Vagina (tissue), 2 donors: ENCODE measurements around the gene NFASC.

Experiments used
- POLR2A ChIP-seq, 2 donors: fragments of 450-650 bp; IDR thresholded peaks; one replicate each; pipeline ENCODE4 v1.6.1; 2017; ENCODE audit warnings: antibody characterized with exemption in 2 of 2, mild to moderate bottlenecking in 2 of 2, moderate library complexity in 2 of 2
- POLR2AphosphoS5 ChIP-seq, 2 donors: sonication (generic); formaldehyde crosslinking; IDR thresholded peaks; one replicate each; pipeline ENCODE4 v1.9.0; 2017; ENCODE audit warnings: antibody characterized with exemption in 2 of 2, mild to moderate bottlenecking in 2 of 2, low read depth in 1 of 2; ENCODE audit not compliant: insufficient read depth in 1 of 2
- TF ChIP-seq, protein P1 (sequence below), 3 experiments: fragments of 450-650 bp in 2 of 3; fragments of 200-600 bp in 1 of 3; sonication (generic) in 1 of 3; IDR thresholded peaks; one replicate each; pipeline ENCODE4 v1.5.1; 2017 to 2019; ENCODE audit warnings: antibody characterized with exemption in 3 of 3, mild to moderate bottlenecking in 2 of 3, moderate library complexity in 2 of 3

- TF ChIP-seq POLR2A (IDR thresholded peaks at IDR 0.05) (no peak), POLR2AphosphoS5 (IDR thresholded peaks at IDR 0.05; ENCODE audit: insufficient read depth in 1 of 2, low read depth in 1 of 2) (no peak)
- TF ChIP-seq, protein P1, sequence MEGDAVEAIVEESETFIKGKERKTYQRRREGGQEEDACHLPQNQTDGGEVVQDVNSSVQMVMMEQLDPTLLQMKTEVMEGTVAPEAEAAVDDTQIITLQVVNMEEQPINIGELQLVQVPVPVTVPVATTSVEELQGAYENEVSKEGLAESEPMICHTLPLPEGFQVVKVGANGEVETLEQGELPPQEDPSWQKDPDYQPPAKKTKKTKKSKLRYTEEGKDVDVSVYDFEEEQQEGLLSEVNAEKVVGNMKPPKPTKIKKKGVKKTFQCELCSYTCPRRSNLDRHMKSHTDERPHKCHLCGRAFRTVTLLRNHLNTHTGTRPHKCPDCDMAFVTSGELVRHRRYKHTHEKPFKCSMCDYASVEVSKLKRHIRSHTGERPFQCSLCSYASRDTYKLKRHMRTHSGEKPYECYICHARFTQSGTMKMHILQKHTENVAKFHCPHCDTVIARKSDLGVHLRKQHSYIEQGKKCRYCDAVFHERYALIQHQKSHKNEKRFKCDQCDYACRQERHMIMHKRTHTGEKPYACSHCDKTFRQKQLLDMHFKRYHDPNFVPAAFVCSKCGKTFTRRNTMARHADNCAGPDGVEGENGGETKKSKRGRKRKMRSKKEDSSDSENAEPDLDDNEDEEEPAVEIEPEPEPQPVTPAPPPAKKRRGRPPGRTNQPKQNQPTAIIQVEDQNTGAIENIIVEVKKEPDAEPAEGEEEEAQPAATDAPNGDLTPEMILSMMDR (IDR thresholded peaks at IDR 0.05), result no peak
Observed at GRCh38 chr1:204946640-204947039, 76.0 kb downstream of the NFASC start.
